Smooth muscle cell (in vitro differentiated cells): ENCODE measurements around the gene STX10. TPM values are rescaled to one million over a fixed set of nuclear protein-coding genes. Genes with fewer than 3 reads are reported as not detected.

ENCODE experiments used
- DNase-seq: peaks from one replicate; lab custom pipeline; 2025; ENCODE audit not compliant: unreplicated experiment; lab: John Stamatoyannopoulos, UW
- H2AFZ ChIP-seq: fragments of 200-600 bp; sonication (generic); 2 replicates; pipeline ENCODE4 v1.6.0; 2016; ENCODE audit warnings: antibody characterized with exemption, low read depth, mild to moderate bottlenecking
- H3F3A ChIP-seq: fragments of 200-600 bp; sonication (generic); 2 replicates; pipeline ENCODE4 v1.6.0; 2017; ENCODE audit warnings: antibody characterized with exemption, low read depth
- H3K27ac ChIP-seq: fragments of 200-600 bp; sonication (generic); 2 replicates; pipeline ENCODE4 v1.5.1; 2016; ENCODE audit warnings: low read depth, mild to moderate bottlenecking
- H3K27me3 ChIP-seq: fragments of 200-600 bp; sonication (generic); 2 replicates; pipeline ENCODE4 v1.6.1; 2016; ENCODE audit warnings: low read depth, mild to moderate bottlenecking
- H3K36me3 ChIP-seq: fragments of 200-600 bp; sonication (generic); 2 replicates; pipeline ENCODE4 v1.5.1; 2016; ENCODE audit warnings: low read depth
- H3K4me1 ChIP-seq: fragments of 200-600 bp; sonication (generic); 2 replicates; pipeline ENCODE4 v1.5.1; 2016; ENCODE audit warnings: low read depth
- H3K4me2 ChIP-seq: fragments of 200-600 bp; sonication (generic); 2 replicates; pipeline ENCODE4 v1.6.0; 2016; ENCODE audit warnings: mild to moderate bottlenecking
- H3K4me3 ChIP-seq: fragments of 200-600 bp; sonication (generic); 2 replicates; pipeline ENCODE4 v1.5.1; 2016; ENCODE audit warnings: mild to moderate bottlenecking
- H3K79me2 ChIP-seq: fragments of 200-600 bp; sonication (generic); 2 replicates; pipeline ENCODE4 v1.6.0; 2016; ENCODE audit warnings: low read depth, mild to moderate bottlenecking
- H3K9ac ChIP-seq: fragments of 200-600 bp; sonication (generic); 2 replicates; pipeline ENCODE4 v1.6.0; 2016; ENCODE audit warnings: low read depth
- H3K9me3 ChIP-seq: fragments of 200-600 bp; sonication (generic); replicated peaks from 2 replicates; pipeline ENCODE4 v1.5.1; 2016; ENCODE audit warnings: low read depth
- H4K20me1 ChIP-seq: fragments of 200-600 bp; sonication (generic); 2 replicates; pipeline ENCODE4 v1.6.0; 2016; ENCODE audit warnings: low read depth
- WGBS: methylation state at CpG from one replicate; pipeline ENCODE4 v1.1.7; 2016; ENCODE audit warnings: low lambda C conversion rate; 5-methylcytosine and 5-hydroxymethylcytosine counted together
- polyA plus RNA-seq: library from polyadenylated mRNA; unstranded; fragments of >200 nt; fragmentation: Nextera tagmentation; extraction: Ambion mirVana; gene quantifications from 2 replicates; pipeline ENCODE4 v1.2.1, GENCODE V29; 2016
- total RNA-seq: library from RNA; depleted of rRNA; stranded (reverse); fragments of >200 nt; gene quantifications from 2 replicates; pipeline ENCODE4 v1.2.3, GENCODE V29; 2014
- TF ChIP-seq, protein P1 (sequence below): fragments of 200-600 bp; sonication (generic); IDR thresholded peaks from 2 replicates; pipeline ENCODE4 v1.5.1; 2017; ENCODE audit warnings: borderline replicate concordance, mild to moderate bottlenecking, antibody characterized with exemption; ENCODE audit not compliant: insufficient read depth, poor library complexity, severe bottlenecking

Gene STX10
- total and polyA plus RNA-seq, 2 experiments from 2014 or later, result 59.6 to 69.1 TPM

DNA sequence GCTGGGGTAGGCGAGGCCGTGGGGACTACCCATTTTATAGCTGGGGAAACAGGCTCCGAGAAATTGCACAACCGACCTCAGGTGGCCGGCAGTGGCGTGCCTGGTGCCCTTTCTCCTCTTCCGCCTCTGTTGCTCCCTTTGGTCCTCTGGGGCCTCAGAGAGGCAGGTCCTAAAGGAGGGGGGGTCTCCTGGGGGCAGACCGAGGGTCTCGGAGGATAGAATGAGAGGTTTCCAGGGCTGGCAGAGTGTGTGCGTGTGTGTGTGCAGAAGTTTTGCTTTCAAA, 11.3 kb downstream of the STX10 start:
- Histone ChIP-seq H3K36me3 (no peaks in the 10 kb centered on the region), H4K20me1 (peaks cover 40% of the 10 kb centered on the region), H3K4me2 (no peak overlapping the region), H3K27me3 (no peaks in the 10 kb centered on the region), H3K79me2 (peaks cover 19% of the 10 kb centered on the region), H3K4me3 (no peak overlapping the region), H2AFZ (no peak overlapping the region), H3K27ac (no peak overlapping the region), H3K9ac (no peak overlapping the region), H3K4me1 (no peaks in the 10 kb centered on the region), H3F3A (no peaks in the 10 kb centered on the region), H3K9me3 (no peaks in the 10 kb centered on the region)
- DNase-seq, result no peak
- 86% methylated on average over 10 of the region's 10 CpGs for WGBS
- TF ChIP-seq, protein P1, sequence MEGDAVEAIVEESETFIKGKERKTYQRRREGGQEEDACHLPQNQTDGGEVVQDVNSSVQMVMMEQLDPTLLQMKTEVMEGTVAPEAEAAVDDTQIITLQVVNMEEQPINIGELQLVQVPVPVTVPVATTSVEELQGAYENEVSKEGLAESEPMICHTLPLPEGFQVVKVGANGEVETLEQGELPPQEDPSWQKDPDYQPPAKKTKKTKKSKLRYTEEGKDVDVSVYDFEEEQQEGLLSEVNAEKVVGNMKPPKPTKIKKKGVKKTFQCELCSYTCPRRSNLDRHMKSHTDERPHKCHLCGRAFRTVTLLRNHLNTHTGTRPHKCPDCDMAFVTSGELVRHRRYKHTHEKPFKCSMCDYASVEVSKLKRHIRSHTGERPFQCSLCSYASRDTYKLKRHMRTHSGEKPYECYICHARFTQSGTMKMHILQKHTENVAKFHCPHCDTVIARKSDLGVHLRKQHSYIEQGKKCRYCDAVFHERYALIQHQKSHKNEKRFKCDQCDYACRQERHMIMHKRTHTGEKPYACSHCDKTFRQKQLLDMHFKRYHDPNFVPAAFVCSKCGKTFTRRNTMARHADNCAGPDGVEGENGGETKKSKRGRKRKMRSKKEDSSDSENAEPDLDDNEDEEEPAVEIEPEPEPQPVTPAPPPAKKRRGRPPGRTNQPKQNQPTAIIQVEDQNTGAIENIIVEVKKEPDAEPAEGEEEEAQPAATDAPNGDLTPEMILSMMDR, result no peak

DNA sequence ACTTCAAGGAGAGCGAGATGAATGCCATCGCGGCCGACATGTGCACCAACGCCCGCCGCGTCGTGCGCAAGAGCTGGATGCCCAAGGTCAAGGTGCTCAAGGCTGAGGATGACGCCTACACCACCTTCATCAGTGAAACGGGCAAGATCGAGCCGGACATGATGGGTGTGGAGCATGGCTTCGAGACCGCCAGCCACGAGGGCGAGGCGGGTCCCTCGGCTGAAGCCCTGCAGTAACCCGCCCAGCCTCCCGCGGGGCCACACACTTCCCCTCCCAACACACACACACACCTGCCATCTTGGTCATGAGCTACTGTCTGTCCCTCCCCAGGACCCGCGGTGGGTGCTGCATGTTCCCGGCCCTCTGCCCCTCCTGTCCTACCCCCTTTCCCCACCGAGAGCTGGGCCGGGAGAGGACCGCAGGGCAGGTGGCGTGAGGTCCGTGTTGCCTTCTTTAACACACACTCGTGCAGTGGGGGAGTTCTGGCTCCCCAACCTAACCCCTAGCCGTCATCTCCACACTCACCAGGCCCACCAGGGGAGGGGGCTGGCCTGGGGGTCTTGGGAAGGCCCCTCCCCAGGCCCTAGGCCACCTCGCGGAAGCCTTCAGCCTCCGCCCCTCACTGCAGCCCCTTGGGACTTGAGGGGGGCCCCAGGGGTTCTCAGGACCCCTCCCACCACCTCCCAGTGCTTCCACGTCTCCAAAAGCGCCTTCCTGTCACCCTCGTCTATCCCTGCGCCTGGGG, 11.8 kb downstream of the STX10 start:
- no peaks in the 10 kb centered on the region for H3K9me3 ChIP-seq
- 94% methylated on average over 31 of the region's 40 CpGs for WGBS

DNA sequence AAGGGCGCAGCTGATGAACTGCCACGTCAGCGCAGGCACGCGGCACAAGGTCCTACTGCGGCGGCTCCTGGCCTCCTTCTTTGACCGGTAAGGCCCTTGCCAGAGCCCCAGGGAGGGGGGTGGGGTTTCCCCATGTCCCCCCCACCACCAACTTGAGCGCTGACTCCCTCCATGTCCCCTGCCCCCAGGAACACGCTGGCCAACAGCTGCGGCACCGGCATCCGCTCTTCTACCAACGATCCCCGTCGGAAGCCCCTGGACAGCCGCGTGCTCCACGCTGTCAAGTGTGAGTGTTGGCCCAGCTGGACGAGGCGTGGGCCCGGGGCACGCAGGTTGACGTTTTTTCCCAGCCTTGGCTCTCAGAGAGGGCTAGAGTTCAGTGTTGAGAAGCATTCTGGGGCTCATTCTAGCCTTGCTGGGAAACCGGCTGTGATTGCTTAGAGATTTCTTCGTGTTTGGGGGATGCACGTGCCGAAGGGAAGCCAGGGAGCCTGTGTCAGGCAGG, 12.8 kb downstream of the STX10 start:
- Histone ChIP-seq H3K79me2 (peaks cover 30% of the 10 kb centered on the region), H4K20me1 (peaks cover 51% of the 10 kb centered on the region)
- WGBS, result 98% methylated on average over 28 of the region's 28 CpGs

More for the DNA sequence above, 11.8 kb downstream of the STX10 start:
- no peak overlapping the region for H3K9ac ChIP-seq
- H3K27ac ChIP-seq, result no peak overlapping the region
- no peaks in the 10 kb centered on the region for H3K27me3 ChIP-seq
- H3F3A ChIP-seq, result no peaks in the 10 kb centered on the region
- H3K36me3 ChIP-seq, result no peaks in the 10 kb centered on the region
- TF ChIP-seq, protein P1, result no peak
- no peak overlapping the region for H3K4me2 ChIP-seq
- H3K79me2 ChIP-seq, result peaks cover 24% of the 10 kb centered on the region
- no peak overlapping the region for H3K4me3 ChIP-seq
- DNase-seq, result no peak
- H4K20me1 ChIP-seq, result peaks cover 45% of the 10 kb centered on the region
- H3K4me1 ChIP-seq, result no peaks in the 10 kb centered on the region
- H2AFZ ChIP-seq, result no peak overlapping the region

More for the DNA sequence above, 12.8 kb downstream of the STX10 start:
- Histone ChIP-seq H2AFZ (no peak overlapping the region), H3K9ac (no peak overlapping the region), H3K27me3 (no peaks in the 10 kb centered on the region), H3K4me3 (no peak overlapping the region), H3K4me2 (no peak overlapping the region), H3K9me3 (no peaks in the 10 kb centered on the region), H3K4me1 (no peaks in the 10 kb centered on the region), H3K36me3 (no peaks in the 10 kb centered on the region), H3K27ac (no peak overlapping the region), H3F3A (no peaks in the 10 kb centered on the region)
- no peak for DNase-seq
- TF ChIP-seq, protein P1, result no peak
